CD4-positive, alpha-beta T cell treated with Interleukin-12 subunit alpha and Interleukin-12 subunit beta, for 1 hour (primary cell): Measurements from ENCODE around the gene NHLRC4.

Experiments
- DNase-seq: peaks from one replicate; pipeline ENCODE4 v3.0.0-alpha.2; 2020

NHLRC4 gene

DNA sequence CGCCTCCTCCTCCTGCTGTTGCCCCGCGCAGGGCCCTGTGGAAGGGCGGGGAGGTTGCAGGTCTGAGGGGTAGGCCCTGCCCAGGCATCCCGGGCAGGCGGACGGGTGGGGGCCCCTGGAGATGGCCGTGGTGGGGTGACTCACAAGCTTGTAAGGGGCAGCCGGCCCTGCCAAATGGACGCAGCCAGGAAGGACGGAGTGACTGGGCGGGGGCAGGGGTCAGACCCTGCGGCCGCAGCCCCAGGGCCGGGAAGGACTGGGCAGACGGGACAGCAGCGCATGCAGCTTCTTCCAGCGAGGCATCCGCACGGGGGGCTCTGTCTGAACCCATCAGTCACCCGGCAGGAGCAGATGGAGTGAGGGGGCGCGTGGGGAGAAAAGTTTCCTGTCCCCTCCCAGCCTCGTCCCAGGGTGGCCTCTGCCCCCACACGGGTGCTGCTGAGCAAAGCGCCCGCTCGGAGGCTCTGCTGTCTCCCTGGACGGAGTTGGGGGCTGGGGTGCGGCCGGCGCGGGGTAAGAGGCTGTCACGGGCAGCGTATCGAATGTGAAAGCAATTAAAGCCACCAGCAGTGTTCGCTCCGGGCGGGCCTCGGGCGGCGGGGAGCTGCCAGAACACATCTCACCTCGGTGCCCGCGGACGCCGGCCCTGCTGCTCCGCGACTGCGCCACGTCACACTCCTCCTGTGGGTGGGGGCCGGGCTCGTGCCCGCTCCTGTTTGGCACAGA is 12.0 kb upstream of the NHLRC4 start:
- DNase-seq: no peak

DNA sequence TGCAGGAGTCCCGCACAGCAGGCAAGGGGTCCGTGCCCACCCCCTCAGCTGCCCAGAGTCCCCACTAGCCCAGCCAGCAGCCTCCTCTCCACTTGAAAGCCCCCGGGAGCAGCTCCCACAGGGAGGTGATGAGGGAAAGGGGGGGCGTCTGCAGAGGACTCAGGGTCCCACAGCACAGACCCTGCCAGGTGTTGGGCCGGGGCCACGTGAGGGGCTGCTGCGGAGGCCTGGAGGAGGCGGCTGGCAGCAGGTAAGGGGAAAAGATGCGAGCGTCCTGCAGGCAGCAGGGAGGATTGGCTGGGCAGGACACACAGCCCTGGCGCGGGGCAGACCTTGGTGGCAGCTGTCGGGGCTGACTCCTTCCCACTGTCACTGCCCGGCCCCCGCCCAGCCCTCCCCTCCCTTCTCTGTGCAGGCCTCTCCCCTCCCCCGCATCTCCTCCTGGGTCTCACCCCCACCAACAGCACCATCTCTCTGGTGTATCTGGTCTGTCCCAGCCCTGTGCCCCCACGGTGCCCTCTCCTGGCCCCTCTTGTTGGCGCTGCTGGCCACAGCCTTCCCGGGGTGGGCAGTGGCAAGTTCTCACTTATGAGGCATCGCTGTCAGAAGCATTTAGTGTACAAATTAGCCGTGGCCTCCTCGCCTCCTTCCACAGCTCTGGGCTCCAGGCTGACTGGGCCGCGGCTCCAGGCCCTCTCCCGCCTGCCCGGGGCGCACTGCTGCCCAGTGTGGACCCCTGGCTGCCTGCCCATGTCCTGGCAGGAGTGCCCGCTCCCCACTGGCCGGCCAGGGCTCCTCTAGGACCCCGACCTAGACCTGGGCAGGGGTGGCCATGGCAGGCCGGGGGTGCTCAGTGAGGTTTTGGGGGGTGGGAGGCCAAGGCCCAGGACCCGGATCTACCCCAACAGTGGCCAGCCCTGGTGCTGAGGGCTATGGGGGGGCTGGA is 11.0 kb upstream of the NHLRC4 start:
- DNase-seq: no peak

DNA sequence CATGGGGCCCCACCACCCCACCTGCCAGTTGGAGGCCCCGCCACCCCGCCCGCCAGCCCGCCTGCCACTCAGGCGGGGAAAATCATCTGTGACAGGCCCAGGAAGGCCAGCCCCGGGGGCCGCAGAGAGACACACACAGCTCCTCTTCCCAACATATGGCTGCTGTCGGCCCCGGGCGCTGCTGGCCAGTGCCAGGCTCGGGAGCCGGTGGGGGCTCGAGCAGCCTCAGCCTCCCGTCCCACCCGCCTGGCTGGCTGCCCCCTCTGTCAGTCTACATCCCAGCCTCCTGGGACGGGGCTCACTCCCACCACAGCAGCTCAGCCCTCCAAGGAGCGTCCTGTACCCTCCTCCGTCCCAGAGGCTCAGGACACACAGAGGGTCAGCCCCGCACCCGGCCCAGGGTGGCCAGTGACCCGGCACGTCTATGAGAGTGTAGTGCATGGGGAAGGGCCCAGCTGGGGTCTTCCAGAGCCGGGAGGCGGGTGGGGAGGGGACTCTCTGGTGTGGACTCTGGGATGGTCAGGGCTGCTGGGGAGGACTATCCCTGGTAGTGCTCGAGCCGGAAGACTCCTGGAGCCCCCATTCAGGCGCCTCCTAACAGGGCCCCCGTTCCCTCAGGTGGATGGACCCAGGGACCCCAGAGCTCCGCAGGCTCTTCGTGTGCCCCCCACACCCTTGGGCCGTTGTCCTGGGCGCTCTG is 10.2 kb upstream of the NHLRC4 start:
- no peak for DNase-seq

DNA sequence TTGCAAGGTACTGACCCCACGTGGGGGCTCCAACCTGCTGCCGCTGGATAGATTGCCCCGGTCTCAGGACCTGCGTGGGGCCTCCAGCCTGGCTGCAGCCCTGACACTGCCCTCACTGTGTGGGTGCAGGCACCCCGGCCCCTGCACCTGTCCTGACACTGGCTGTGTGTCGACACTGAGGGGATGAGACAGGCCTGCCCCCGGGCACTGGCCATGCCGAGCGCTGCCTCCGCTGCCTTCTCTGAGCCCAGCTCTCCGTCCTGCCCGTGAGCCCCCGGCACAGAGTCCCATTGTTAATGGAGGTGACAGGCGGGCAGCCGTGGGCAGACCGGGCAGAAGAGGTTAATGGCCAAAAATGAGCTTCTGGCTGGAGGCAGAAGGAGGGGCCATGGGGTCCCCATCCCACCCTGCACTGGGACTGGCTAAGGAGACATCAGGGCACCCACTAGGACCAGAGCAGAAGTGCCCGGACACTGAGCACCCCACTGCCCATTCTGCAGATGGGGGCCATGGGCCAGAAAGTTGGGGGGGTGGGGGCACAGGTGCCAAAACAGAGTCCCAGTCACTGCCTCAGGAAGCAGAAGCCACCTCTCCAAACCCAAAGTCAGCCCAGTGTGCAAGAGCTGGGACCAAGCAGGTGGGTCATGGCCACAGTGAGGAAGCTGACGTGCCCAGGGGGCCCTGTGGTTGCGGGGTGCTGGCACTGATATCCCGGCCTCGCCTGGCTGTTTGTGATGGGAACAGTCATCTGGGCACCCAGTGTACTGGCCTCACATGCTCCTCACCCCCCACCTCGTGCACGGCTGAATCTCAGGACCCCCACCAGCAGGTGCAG is 9.1 kb upstream of the NHLRC4 start:
- no peak for DNase-seq

DNA sequence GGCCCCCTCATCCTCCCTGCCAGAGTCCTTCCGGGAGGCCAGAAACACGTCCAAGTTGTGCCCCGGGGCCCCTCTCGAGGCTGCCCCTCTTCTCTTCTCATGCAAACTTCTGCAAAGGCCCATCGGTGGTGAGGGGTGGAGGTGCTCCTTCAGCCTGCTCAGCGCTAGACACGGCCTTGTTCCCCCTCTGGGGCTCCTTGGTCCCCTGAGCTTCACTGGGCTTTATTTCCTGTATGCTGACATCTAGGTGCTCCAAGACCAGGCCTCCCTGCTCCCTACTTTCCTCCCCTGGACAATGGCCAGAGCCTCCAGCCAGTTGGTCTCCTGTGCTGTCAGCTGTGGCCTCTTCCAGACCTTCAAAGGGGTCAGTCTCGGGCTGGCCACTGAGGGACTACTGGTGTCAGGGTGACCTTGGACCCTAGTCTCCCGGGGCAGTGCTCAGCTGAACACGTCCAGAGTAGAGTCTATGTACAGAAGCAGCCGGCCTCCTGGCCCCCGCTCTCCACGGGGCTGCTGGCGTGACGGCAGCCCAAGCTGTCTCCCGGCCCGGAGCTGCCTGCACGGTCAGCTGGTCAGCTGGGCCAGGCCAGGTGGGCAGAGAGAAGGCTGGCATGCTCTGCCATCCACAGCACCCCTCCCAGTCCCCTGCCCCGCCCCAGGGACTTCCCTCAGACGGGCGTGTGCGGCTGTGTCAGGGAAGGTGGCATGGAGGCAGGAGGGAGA is 8.3 kb upstream of the NHLRC4 start:
- DNase-seq: no peak

DNA sequence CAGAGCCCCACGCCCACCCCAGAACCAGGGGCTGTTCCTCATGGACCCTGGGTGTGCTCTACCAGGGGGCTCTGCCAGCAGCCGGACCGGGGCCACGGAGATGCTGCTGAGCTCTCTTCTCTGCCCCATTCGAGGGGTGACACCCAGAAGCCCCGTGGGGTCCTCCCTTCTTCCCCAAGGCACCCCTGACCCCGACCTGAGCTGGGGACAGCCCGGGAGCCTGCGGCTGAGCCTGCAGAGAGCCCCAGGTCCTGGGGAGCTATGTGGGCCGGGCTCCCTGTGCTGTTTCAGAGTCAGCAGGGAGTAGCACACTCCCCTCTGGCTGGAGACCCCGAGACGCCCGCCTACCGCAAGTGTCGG is 7.8 kb upstream of the NHLRC4 start:
- no peak for DNase-seq

DNA sequence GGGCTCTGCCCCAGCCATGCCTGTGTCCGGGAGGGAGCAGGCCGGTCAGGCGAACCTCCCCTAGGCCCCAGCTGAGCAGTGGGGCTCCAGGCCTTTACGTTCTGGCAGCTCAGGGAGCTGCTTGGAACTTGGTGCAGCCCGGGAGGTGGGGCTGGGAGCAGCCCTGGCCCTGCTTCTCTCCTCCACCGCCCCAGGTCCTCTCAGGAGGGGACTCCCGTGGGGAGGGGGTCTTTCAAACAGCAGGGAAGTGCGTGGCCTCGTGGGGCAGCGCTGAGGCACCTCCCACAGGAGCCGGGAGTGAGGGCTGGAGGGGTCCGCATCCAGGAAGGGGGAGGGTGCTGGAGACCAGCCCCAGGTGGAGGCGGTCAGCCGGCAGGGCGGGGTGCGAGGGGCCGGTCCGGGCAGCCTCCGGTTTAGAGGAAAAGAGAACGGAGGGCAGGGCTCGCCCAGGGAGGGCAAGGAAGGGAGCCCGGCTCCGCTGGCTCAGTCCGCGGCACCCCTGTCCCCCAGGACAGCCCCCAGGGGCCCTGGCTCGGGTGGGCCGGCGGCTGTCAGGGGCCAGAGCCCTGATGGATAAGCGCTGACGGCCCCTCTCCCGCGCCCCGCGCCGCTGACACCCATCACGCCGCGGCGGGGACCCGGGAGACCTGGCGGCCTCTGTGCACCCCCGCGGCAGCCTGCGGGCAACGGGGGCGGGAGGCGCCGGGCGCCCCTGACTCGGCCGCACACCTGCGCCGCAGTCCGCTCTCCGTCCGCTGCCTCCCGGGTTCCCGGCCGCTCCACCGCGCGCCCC is 7.2 kb upstream of the NHLRC4 start:
- no peak for DNase-seq

DNA sequence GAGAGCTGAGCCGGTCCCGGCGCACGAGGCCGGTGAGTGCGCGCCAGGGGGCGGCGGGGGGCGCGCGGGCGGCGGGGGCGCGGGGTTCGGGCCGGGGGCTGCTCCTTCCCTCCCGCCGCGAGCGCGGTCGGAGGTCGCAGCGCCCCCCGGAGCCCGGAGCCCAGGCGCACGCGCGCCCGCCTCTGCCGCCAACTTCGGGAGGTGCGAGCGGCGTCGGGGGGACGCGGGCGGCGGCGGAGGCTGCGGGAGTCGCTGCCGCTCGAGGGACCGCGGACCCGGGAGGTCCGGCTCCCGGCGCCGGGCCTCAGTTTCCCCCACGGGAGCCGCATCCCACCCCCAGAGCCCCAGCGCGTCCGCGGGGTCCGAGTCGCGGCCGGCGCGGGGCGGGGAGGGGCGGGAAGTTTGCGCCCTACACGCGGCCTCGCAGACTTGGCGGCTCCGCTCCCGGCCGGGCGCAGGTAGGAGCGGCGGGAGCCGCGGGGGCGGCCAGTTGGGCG is 6.6 kb upstream of the NHLRC4 start, which contains the start of gene PRR35:
PRR35 (plus strand) TSS at position 191 of the 497 bp plus-strand sequence. CDS start 2,901 bp downstream, outside the sequence.
- DNase-seq: no peak

DNA sequence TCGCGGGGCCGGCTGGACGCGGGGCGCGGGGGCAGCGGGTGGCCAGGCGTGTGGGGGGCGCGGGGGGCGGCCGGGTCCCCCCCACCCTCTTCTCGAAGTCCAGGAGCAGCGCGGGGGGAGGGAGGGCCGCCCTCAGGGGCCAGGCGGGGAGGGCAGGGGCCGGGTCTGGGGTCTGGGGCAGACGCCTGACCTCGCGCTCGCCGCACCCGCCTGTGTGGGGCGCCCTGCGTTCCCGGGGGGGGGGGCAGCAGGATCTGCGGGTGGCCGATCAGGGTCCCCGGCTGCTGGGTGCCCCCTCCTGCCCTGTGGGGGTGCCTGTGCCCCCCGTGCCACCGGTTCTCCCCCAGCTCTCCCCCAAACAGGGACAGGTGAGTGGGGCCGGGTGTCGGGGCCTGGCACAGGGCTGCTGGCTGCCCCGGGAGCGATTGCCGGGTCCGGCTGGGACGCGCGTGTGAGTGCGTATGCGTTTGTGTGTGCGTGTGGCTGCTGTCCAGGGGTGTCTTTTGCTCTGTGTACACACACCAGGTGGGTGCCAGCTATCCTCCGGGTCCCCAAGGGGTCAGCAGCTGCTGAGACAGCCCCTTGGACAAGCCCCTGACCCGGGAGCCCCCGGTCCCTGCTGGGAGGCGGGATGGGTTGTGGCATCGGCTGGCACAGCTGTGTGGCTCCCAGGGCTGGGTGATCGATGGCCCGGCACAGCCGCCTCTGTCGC is 5.9 kb upstream of the NHLRC4 start:
- DNase-seq: no peak

DNA sequence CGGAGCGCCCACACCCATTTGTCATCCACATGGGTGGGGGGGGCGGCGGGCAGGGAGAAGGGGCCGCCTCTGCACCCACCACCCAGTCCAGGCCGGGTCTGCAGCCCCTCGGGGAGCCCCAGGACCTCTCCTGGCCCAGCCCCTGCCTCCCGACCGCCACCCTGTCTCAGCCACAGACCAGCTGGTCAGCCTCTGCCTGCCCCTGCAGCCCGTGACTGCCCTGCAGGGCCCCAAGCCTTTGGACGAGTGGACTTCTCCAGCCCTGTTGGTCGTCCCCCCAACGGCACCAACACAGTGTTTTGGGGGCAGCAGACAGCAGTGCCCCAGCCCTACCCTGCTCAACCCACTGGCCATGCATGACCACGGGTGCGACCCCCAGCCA is 5.4 kb upstream of the NHLRC4 start:
- DNase-seq: no peak

DNA sequence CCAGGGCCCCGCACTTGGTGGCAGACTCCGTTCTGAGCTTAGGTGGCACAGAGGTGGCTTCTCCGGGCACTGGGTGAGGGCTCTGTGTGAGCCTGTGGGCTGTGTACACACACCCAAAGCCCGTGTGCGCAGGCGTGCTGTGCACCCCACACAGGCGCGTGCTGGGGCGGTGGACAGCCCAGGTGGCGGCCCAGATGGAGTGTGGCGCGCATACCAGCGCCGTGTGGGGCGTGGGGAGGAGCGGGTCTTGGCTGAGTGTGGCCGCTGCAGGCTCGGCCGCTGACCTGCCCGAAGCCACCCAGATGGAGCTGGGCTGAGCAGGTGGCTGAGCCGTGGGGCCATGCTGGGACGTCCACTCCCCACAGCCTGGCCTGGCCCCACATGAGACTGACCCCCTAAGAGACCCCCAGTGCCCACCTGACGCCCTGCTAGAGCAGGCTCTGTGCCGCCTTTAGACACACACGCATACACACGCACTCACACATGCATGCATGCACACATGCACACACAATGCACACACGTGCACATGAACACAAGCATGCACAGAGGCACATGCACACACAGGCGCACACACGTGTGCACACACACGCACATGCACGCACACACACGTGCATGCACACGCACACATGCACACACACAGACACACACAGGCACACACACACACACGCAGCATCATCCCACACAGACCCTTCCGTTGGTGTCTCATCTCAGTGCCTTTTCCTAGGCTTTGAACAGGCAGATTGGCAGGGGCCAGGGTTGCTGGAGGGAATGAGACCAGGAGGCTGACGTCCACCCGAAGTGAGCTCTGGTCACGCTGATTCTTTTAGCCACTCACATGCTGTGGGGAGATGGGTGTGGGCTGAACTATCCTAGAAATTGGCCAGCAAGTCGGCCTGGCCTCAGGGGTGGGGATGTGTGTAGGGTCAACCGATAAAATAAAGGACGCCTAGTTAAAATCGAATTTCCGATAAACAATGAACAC is 4.6 kb upstream of the NHLRC4 start:
- DNase-seq: no peak

DNA sequence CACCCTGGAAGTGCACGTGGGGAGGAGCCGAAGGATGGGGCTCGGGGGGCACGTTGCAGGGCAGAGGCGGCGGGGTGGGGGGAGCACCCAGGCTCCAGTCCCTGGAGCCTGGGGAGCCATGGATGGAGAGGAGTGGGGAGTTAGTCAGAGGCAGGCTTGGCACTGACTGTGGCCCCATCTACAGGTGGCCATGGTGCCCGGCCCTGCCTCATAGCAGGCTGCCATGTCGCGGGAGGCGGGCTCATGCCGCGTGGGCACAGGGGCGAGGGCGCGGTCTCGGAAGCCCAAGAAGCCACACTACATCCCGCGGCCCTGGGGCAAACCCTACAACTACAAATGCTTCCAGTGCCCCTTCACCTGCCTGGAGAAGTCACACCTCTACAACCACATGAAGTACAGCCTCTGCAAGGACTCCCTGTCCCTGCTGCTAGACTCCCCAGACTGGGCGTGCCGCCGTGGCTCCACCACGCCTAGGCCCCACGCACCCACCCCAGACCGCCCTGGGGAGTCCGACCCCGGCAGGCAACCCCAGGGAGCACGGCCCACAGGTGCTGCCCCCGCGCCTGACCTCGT is 3.6 kb upstream of the NHLRC4 start:
- no peak for DNase-seq

DNA sequence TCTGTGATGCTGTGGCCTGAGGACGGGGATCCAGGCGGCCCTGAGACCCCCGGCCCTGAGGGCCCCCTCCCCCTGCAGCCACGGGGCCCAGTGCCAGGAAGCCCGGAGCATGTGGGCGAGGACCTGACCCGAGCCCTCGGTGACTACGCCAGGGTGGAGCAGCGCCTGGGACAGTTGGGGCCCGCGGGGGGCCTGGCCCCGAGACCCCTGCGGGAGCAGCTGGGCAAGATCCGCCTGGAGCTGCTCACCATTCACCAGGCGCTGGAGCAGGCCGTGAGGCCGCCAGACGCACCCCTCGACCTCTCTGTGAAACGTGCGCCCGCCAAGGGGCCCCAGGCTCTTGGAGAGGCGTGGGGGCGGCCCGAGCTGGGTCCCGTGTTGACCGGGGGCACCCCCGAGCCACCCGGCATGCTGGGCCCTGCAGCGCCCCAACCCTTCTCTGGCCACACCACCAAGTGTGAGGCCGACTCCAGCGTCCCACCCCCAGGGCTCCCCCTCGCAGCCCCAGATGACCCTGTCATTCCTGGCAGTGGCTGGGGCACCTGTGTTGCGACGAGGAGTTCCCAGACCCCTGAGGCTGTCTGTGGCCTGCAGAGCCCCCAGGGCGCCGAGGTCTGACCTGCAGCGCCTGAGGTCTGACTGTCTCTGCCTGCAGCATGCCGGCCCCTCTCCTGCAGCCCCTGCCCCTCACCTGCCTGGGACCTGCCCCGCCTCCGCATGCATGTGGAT is 2.0 kb upstream of the NHLRC4 start:
- DNase-seq: no peak

DNA sequence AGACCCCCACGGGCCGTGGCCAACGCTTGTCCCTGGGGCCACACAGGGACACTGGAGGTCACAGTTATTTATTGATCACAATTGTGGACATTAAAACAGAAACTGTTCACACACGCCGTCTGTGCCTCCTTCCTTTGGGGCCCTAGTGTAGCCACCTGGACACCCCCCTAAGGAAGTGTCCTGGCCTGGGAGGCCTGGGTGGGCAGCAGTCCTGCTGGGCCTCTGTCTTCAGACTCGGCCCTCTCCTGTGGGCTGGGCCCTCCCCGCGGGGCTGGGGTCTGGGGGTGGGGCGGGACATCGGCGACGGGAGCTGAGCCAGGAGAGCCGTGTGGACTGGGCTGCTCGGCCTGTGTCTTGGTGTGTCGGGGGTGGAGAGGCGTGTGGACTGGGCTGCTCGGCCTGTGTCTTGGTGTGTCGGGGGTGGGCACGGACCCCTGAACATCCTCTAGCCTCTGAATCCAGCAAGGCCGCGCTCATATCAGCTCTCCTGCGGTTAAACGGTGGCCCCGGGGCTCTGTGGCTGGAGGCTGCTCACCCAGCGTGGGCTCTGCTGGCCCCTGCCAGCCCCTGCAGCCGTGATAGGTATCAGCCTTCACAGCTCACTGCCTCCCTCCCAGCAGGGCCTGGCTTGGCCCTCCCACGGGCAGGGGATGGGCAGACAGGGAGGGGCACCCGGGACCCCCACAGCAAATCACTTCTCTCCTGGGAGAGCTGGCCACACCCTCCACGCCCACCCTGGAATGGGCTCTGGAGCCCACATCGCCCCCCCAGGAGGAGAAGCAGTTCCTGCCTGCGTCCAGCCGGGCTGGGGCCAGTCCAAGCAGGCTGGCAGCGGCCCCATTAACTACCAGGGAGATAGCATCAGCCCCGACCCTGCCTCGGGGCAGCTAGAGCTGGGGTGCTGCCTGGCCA is 1.1 kb upstream of the NHLRC4 start:
- DNase-seq: no peak

DNA sequence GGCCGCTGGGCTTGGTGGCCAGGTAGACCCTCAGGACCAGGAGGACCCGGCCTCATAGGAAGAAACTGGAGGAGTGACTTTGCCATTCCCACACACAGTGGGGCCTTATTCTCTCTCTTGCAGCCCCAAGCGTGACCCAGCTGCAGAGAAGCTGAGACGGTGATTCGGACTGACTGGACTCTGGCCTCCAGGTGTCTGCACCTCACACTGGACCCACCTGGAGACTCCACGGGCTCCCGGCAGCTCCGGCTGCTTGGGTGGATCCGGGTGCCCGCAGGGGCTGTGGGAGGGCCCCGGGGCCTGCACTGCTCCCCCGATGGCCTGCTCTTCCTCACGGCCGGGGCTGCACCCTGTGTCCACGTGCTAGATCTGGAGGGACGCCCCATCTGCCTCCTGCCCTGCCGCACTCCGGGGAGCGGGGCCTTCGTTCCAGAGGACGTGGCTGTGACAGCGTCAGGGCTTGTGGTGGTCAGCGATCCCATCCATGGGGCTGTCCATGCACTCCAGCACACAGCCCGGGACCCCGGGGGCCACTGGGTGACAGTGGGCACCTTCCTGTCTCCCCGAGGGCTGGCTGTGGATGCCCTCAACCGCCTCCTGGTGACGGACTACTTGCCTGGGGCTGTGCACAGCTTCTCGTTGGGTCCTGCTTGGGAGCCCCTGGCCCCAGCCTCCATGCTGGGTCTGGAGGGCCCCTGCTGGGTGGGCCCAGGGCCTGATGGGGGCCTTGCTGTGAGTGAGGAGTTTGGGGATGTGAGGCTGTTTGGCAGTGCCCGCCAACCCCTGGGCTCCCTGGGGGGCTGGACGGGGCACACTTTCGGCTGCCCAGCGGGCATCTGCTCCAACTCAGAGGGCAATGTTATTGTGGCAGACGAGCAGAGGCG is 810 bp downstream of the NHLRC4 start:
- DNase-seq: no peak
